KMS-11 (cell line): ENCODE measurements around the gene SAPCD2.

Experiments
- H2AFZ ChIP-seq: fragments of 200-600 bp; sonication (generic); 2 replicates; pipeline ENCODE4 v1.6.1; 2016; ENCODE audit warnings: antibody characterized with exemption, mixed run types, low read depth
- H3K27ac ChIP-seq: fragments of 200-600 bp; sonication (generic); 2 replicates; pipeline ENCODE4 v1.6.1; 2016; ENCODE audit warnings: mild to moderate bottlenecking, mixed run types
- H3K27me3 ChIP-seq: fragments of 200-600 bp; sonication (generic); 2 replicates; pipeline ENCODE4 v1.6.1; 2017; ENCODE audit warnings: mild to moderate bottlenecking, low read depth, mixed run types, moderate library complexity; ENCODE audit not compliant: insufficient read depth
- H3K36me3 ChIP-seq: fragments of 200-600 bp; sonication (generic); 2 replicates; pipeline ENCODE4 v1.6.1; 2017; ENCODE audit warnings: mild to moderate bottlenecking, mixed run types; ENCODE audit not compliant: insufficient read depth
- H3K4me1 ChIP-seq: fragments of 200-600 bp; sonication (generic); 2 replicates; pipeline ENCODE4 v1.6.1; 2016; ENCODE audit warnings: mild to moderate bottlenecking, low read depth, mixed run types; ENCODE audit not compliant: poor library complexity, severe bottlenecking
- H3K4me2 ChIP-seq: fragments of 200-600 bp; sonication (generic); 2 replicates; pipeline ENCODE4 v1.7.0; 2016; ENCODE audit warnings: mild to moderate bottlenecking, mixed run types
- H3K4me3 ChIP-seq: fragments of 200-600 bp; sonication (generic); IDR thresholded peaks from 2 replicates; pipeline ENCODE4 v1.6.1; 2017; ENCODE audit warnings: low read depth, low read length, mixed read lengths; ENCODE audit not compliant: insufficient read depth
- H3K79me2 ChIP-seq: fragments of 200-600 bp; sonication (generic); 2 replicates; pipeline ENCODE4 v1.6.1; 2016; ENCODE audit warnings: low read depth, mixed run types; ENCODE audit not compliant: insufficient read depth
- H3K9ac ChIP-seq: fragments of 200-600 bp; sonication (generic); 2 replicates; pipeline ENCODE4 v1.6.1; 2016; ENCODE audit warnings: mild to moderate bottlenecking, mixed run types
- H4K20me1 ChIP-seq: fragments of 200-600 bp; sonication (generic); 2 replicates; pipeline ENCODE4 v1.6.1; 2016; ENCODE audit warnings: mild to moderate bottlenecking, mixed run types; ENCODE audit not compliant: insufficient read depth
- CTCF ChIP-seq: fragments of 200-600 bp; sonication (generic); conservative IDR thresholded peaks from 2 replicates; pipeline ENCODE4 v1.6.1; 2017; ENCODE audit warnings: low read depth, mild to moderate bottlenecking, antibody characterized with exemption, low read length, moderate library complexity, mixed read lengths

SAPCD2 gene

GRCh38 chr9:137082925-137083290 lies 12.6 kb upstream of the SAPCD2 start:
- H3K4me1 ChIP-seq = peaks cover 12% of the 10 kb centered on the region
- TF ChIP-seq CTCF = no peak
- no peaks in the 10 kb centered on the region; the same call in 1 of the 2 replicates for H3K27me3 ChIP-seq
- no peak overlapping the region for H3K4me2 ChIP-seq
- H3K27ac ChIP-seq = no peak overlapping the region
- no peaks in the 10 kb centered on the region for H4K20me1 ChIP-seq
- no peak overlapping the region for H3K9ac ChIP-seq
- H3K36me3 ChIP-seq = no peaks in the 10 kb centered on the region
- no peaks in the 10 kb centered on the region for H3K79me2 ChIP-seq
- H3K4me3 ChIP-seq = no peak overlapping the region
- no peak overlapping the region for H2AFZ ChIP-seq

GRCh38 chr9:137082222-137082924 lies 12.0 kb upstream of the SAPCD2 start:
- Histone ChIP-seq H3K79me2 (no peaks in the 10 kb centered on the region), H3K9ac (no peak overlapping the region), H3K36me3 (no peaks in the 10 kb centered on the region), H2AFZ (no peak overlapping the region), H3K4me1 (peaks cover 6% of the 10 kb centered on the region), H4K20me1 (no peaks in the 10 kb centered on the region), H3K4me3 (no peak overlapping the region), H3K27me3 (no peaks in the 10 kb centered on the region; the same call in 1 of the 2 replicates), H3K4me2 (no peak overlapping the region), H3K27ac (no peak overlapping the region)
- TF ChIP-seq CTCF = no peak

- Histone ChIP-seq H4K20me1 (no peaks in the 10 kb centered on the region), H3K36me3 (no peaks in the 10 kb centered on the region), H3K27me3 (peaks cover 5% of the 10 kb centered on the region; the same call in 1 of the 2 replicates), H3K79me2 (no peaks in the 10 kb centered on the region), H3K27ac (no peak overlapping the region), H2AFZ (no peak overlapping the region), H3K4me1 (peaks cover 2% of the 10 kb centered on the region), H3K4me2 (no peak overlapping the region), H3K9ac (no peak overlapping the region), H3K4me3 (no peak overlapping the region)
- TF ChIP-seq CTCF = no peak
These were observed 10.1 kb upstream of the SAPCD2 start for GRCh38 chr9:137080260-137081122.

GRCh38 chr9:137079401-137079787 lies 9.0 kb upstream of the SAPCD2 start:
- H2AFZ ChIP-seq = no peak overlapping the region
- no peak overlapping the region for H3K4me3 ChIP-seq
- H4K20me1 ChIP-seq = no peaks in the 10 kb centered on the region
- no peaks in the 10 kb centered on the region for H3K36me3 ChIP-seq
- H3K4me2 ChIP-seq = no peak overlapping the region
- H3K4me1 ChIP-seq = no peaks in the 10 kb centered on the region
- TF ChIP-seq CTCF = no peak
- H3K27me3 ChIP-seq = peaks cover 5% of the 10 kb centered on the region; the same call in 1 of the 2 replicates
- no peak overlapping the region for H3K27ac ChIP-seq
- no peak overlapping the region for H3K9ac ChIP-seq
- no peaks in the 10 kb centered on the region for H3K79me2 ChIP-seq
